DOHH2 (cell line): ENCODE measurements around the gene PKP3.
"Not testable (repeated sequence)": the region's sequence is repeated elsewhere in the genome, so short reads cannot be mapped to it uniquely, and the experiment has no call there.

Experiments
- H3F3A ChIP-seq: fragments of 200-600 bp; sonication (generic), shearing (Covaris generic); 2 replicates; pipeline ENCODE4 v1.6.0; 2016; ENCODE audit warnings: antibody characterized with exemption, mild to moderate bottlenecking; ENCODE audit not compliant: control insufficient read depth, insufficient read depth
- H3K27ac ChIP-seq: fragments of 200-600 bp; sonication (generic); 2 replicates; pipeline ENCODE4 v1.5.1; 2014; ENCODE audit warnings: low read depth, mild to moderate bottlenecking, low read length, moderate library complexity
- H3K27me3 ChIP-seq: fragments of 200-600 bp; sonication (generic); 2 replicates; pipeline ENCODE4 v1.6.1; 2014; ENCODE audit warnings: mild to moderate bottlenecking, low read length, mixed read lengths; ENCODE audit not compliant: control insufficient read depth
- H3K36me3 ChIP-seq: fragments of 200-600 bp; sonication (generic); 2 replicates; pipeline ENCODE4 v1.6.1; 2014; ENCODE audit warnings: mild to moderate bottlenecking, low read length, moderate library complexity, mixed read lengths; ENCODE audit not compliant: control insufficient read depth
- H3K4me1 ChIP-seq: fragments of 200-600 bp; sonication (generic); 2 replicates; pipeline ENCODE4 v1.6.1; 2014; ENCODE audit warnings: mild to moderate bottlenecking, low read length, mixed read lengths; ENCODE audit not compliant: control insufficient read depth
- H3K4me2 ChIP-seq: fragments of 200-600 bp; sonication (generic); 2 replicates; pipeline ENCODE4 v1.6.0; 2014; ENCODE audit warnings: mild to moderate bottlenecking, low read length, moderate library complexity
- H3K4me3 ChIP-seq: fragments of 200-600 bp; sonication (generic); 2 replicates; pipeline ENCODE4 v1.5.1; 2014; ENCODE audit warnings: mild to moderate bottlenecking, low read length, mixed read lengths
- H3K79me2 ChIP-seq: fragments of 200-600 bp; sonication (generic); 2 replicates; pipeline ENCODE4 v1.6.1; 2014; ENCODE audit warnings: mild to moderate bottlenecking, low read length, mixed read lengths; ENCODE audit not compliant: control insufficient read depth
- H3K9me2 ChIP-seq: fragments of 200-600 bp; sonication (generic); replicated peaks from 2 replicates; pipeline ENCODE4 v1.6.1; 2014; ENCODE audit warnings: mild to moderate bottlenecking, low read length, mixed read lengths; ENCODE audit not compliant: control insufficient read depth
- H3K9me3 ChIP-seq: fragments of 200-600 bp; sonication (generic); 2 replicates; pipeline ENCODE4 v1.6.1; 2014; ENCODE audit warnings: antibody characterized with exemption, low read length, mixed read lengths; ENCODE audit not compliant: control insufficient read depth, insufficient read depth
- H4K20me1 ChIP-seq: fragments of 200-600 bp; sonication (generic); 2 replicates; pipeline ENCODE4 v1.6.0; 2014; ENCODE audit warnings: low read depth, mild to moderate bottlenecking, antibody characterized with exemption, low read length, moderate library complexity; ENCODE audit not compliant: control insufficient read depth, insufficient read depth
- EZH2phosphoT487 ChIP-seq: fragments of 200-600 bp; sonication (generic); IDR thresholded peaks from 2 replicates; pipeline ENCODE4 v1.6.1; 2017; ENCODE audit warnings: borderline replicate concordance, mild to moderate bottlenecking, antibody characterized with exemption, low read length, moderate library complexity, mixed read lengths
- TF ChIP-seq, protein P1 (sequence below): fragments of 200-600 bp; sonication (generic); IDR thresholded peaks from one replicate; pipeline ENCODE4 v1.5.1; 2014; ENCODE audit warnings: antibody characterized with exemption, mild to moderate bottlenecking, low read depth, low read length; ENCODE audit not compliant: poor library complexity, severe bottlenecking

PKP3 gene

DNA sequence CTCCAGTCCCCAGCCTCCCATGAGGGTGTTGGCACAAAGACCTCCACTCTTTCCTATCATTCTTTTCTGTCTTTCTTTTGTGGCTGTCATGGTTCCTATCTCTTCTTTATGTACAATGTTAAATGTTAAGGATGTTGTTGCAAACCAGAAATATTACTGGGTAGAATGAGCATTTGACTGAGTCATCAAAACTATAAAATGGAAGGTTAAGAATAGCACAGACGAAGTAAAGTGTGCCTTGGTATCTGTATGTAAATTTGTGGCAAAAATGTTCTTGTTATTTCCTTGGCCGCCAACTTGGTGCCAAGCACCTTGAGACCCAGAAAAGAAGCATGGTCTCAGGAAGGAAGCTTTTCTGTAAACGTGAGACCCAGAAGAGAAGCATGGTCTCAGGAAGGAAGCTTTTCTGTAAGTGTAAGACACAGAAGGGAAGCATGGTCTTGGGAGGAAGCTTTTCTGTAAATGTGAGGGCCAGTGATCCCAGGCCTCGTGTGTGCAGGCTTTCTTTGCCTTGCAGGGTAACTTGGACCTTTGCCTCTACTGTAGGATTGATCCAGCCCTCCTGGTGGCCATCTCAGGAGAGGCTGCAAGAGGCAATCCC, 6.7 kb upstream of the PKP3 start:
- no peaks in the 10 kb centered on the region for H4K20me1 ChIP-seq
- H3F3A ChIP-seq = no peaks in the 10 kb centered on the region
- H3K9me3 ChIP-seq = peaks cover 13% of the 10 kb centered on the region
- no peak overlapping the region for H3K4me3 ChIP-seq
- no peaks in the 10 kb centered on the region for H3K4me1 ChIP-seq
- H3K27me3 ChIP-seq = no peaks in the 10 kb centered on the region
- TF ChIP-seq EZH2phosphoT487 = no peak
- TF ChIP-seq, protein P1, sequence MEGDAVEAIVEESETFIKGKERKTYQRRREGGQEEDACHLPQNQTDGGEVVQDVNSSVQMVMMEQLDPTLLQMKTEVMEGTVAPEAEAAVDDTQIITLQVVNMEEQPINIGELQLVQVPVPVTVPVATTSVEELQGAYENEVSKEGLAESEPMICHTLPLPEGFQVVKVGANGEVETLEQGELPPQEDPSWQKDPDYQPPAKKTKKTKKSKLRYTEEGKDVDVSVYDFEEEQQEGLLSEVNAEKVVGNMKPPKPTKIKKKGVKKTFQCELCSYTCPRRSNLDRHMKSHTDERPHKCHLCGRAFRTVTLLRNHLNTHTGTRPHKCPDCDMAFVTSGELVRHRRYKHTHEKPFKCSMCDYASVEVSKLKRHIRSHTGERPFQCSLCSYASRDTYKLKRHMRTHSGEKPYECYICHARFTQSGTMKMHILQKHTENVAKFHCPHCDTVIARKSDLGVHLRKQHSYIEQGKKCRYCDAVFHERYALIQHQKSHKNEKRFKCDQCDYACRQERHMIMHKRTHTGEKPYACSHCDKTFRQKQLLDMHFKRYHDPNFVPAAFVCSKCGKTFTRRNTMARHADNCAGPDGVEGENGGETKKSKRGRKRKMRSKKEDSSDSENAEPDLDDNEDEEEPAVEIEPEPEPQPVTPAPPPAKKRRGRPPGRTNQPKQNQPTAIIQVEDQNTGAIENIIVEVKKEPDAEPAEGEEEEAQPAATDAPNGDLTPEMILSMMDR = no peak
- no peak overlapping the region for H3K4me2 ChIP-seq
- H3K79me2 ChIP-seq = no peaks in the 10 kb centered on the region
- H3K9me2 ChIP-seq = no peaks in the 10 kb centered on the region
- H3K36me3 ChIP-seq = no peaks in the 10 kb centered on the region
- no peak overlapping the region for H3K27ac ChIP-seq

DNA sequence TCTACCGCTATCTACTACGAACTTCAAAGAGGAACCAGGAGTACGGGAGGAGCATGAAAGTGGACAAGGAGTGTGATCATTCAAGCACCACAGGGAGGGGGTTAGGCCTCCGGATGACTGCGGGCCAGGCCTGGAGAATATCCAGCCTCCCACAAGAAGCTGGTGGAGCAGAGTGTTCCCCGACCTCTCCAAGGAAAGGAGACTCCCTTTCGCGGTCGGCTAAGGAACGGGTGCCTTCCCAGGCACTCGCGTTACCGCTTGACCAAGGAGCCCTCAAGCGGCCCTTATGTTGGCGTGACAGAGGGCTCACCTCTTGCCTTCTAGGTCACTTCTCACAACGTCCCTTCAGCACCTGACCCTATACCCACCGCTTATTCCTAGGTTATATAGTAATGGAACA, 4.6 kb upstream of the PKP3 start:
- H3K4me2 ChIP-seq, H3K27ac ChIP-seq, H3K4me3 ChIP-seq, H3K79me2 ChIP-seq, H3K36me3 ChIP-seq, H3F3A ChIP-seq, H3K4me1 ChIP-seq, H4K20me1 ChIP-seq, H3K27me3 ChIP-seq, H3K9me2 ChIP-seq: not testable (repeated sequence)
- peaks cover 13% of the 10 kb centered on the region for H3K9me3 ChIP-seq

DNA sequence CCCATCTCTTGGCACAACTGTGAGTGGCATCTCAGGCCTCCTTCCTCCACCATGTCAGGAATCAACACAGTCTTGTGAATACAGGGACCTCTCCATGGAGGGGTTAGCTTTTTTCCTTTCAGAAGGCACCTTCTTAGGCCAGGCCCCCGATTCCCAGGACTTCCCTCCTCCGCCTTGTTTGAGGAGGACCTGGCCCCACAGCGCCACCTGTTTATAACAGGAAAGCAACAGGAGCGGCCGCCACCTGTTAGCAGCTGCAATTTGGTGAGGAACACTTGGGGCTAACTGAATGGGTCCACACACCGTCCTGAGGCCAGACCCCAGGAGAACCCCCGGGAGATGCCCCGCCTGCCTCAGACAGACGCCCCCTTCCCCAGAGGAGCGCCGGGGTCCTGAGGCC, 3.8 kb upstream of the PKP3 start:
- H3K9me2 ChIP-seq = no peaks in the 10 kb centered on the region
- no peak overlapping the region for H3K4me3 ChIP-seq
- H3K27me3 ChIP-seq = no peaks in the 10 kb centered on the region
- H3K9me3 ChIP-seq = peaks cover 13% of the 10 kb centered on the region
- H3K4me1 ChIP-seq = no peaks in the 10 kb centered on the region
- H3K36me3 ChIP-seq = no peaks in the 10 kb centered on the region
- H3F3A ChIP-seq = no peaks in the 10 kb centered on the region
- TF ChIP-seq, protein P1 = no peak
- TF ChIP-seq EZH2phosphoT487 = no peak
- H3K27ac ChIP-seq = no peak overlapping the region
- H3K4me2 ChIP-seq = no peak overlapping the region
- no peaks in the 10 kb centered on the region for H3K79me2 ChIP-seq
- no peaks in the 10 kb centered on the region for H4K20me1 ChIP-seq

DNA sequence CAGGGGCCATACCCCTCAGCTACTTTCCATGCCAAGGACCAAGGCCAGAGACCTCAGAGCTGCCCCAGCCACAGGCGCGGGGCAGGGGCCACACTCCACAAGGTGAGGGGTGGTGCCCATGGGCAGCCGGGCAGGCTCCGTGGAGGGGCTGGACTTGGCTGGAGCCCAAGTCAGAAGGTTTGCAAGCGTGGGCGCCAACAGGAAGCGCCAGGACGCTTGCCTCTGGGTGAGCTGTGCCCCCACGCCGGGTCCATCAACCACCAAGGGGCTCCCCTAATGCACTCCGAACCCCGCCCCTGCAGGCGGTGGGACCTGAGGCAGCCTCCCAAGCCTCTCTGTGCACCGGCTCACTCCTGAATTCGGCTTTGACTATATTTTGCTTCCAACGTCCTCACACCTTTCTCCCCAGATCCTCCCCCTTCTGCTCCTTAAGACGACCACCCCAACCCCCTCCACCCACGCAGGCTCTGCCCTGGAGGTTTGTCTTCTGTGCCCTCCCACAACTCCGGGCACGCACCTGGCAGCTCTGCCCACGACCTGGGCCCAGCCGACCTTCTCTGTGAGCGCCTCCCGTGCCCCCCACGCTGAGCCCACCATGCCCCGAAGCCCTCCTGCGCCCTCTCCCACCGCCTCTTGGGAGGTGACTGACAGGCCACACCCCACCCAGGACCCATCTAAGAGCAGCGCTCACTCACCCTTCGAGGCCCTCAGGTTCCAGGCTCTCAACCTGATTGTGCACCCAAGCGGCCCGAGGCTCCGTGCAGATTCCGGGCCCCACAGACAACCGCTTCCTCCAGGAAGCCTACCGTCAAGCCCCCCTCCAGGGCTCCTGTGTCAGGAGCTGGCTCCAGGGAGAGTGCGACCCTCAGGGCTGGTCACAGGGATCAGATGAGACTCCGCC, 2.6 kb upstream of the PKP3 start:
- H3F3A ChIP-seq = no peaks in the 10 kb centered on the region
- H3K79me2 ChIP-seq = no peaks in the 10 kb centered on the region

More for the DNA sequence above, 2.6 kb upstream of the PKP3 start:
- H3K9me3 ChIP-seq = peaks cover 5% of the 10 kb centered on the region
- no peaks in the 10 kb centered on the region for H3K9me2 ChIP-seq
- H3K27me3 ChIP-seq = no peaks in the 10 kb centered on the region
- no peaks in the 10 kb centered on the region for H4K20me1 ChIP-seq
- H3K36me3 ChIP-seq = no peaks in the 10 kb centered on the region
- H3K4me3 ChIP-seq = no peak overlapping the region
- H3K27ac ChIP-seq = no peak overlapping the region
- no peak for TF ChIP-seq EZH2phosphoT487
- TF ChIP-seq, protein P1 = no peak
- H3K4me1 ChIP-seq = no peaks in the 10 kb centered on the region; the same call in 1 of the 2 replicates
- H3K4me2 ChIP-seq = no peak overlapping the region
